HG02678 (cell line): ENCODE measurements around the gene ITGA8.
"Not testable (repeated sequence)": the region's sequence is repeated elsewhere in the genome, so short reads cannot be mapped to it uniquely, and the experiment has no call there.

Source experiments
- ATAC-seq: cut with Tn5 transposase; IDR thresholded peaks from one replicate; pipeline ENCODE4 v1.9.1; 2021; ENCODE audit warnings: mild to moderate bottlenecking, moderate library complexity; ENCODE audit not compliant: unreplicated experiment

Gene ITGA8

DNA sequence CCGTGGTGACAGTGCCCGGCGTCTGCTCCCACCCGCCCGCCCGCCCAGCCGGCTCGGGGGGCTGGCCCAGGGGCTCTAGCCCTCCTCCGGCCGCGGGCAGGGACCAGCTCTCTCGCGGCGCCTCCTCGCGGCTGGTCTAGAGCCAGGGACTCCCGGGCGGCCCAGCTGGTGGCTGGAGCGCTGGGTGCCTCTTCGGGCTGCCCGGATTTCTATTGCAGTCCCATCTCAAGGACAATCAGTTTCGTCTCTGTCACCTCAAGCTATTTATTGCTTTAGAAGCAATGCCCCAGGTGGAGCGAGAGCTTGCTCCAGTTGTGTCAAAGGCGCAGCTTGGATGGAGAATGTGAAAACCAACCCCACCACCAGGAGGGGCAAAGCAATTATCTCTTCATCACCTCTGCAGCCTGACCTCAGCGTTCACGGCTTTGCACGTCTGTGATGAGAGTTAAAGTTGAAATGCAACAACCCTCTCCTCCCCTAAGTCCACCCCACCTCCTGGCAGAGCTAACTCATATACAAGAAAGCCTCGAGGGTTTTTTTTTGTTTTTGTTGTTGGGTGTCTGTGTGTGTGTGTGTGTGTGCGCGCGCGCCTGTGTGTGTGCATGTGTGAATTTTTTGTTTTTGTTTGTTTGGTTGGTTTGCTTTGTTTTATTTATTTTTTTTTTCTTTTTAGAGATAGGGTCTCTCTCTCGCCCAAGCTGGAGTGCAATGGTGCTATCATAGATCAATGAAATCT is at the start of gene ITGA8:
Gene ITGA8, minus strand, starts transcription at position 24 of the 736 bp plus-strand sequence. CDS start 151 bp downstream, outside the sequence.
- ATAC-seq: no peak

DNA sequence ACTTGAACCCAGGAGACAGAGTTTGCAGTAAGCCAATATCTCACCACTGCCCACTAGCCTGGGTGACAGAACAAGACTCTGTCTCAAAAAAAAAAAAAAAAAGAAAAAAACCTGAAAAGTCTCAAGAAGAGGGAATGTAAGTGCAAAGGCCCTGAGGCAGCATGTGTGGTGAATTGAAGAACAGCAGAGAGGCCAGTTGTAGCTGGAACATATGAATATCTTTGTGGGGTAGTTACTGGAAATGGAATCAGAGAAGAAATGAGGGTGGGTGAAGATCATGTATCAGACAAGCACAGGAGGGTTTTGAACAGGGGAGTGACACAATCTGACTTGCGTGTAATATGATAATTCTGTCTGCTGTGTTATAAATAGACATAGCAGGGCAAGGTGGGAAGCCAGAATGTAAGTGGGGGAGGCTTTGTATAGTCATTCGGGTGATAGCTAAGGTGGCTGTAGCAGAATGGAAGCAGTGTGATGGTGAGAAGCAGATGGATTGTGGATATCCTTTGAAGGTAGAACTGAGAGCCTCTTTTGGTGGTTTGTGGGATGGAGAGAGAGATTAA is 45.3 kb upstream of the ITGA8 start:
- ATAC-seq: no peak

DNA sequence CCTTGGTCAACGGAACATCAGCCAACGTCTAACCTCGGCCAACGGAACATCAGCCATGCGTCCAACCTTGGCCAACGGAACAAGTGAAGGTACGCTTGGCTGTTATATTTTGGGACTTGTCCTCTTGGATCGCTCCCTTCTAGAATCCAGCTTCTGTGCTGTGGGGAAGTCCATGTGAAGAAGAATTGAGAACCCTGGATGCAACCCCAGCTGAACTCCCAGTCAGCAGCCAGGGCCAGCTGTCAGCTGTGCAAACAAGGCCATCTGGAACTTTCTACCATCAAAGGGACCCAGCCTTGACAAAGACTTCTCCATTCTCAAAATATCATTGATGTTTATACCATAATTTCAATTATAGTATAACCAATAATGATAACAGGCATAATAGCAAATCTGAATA is 43.3 kb upstream of the ITGA8 start:
- no peak for ATAC-seq

DNA sequence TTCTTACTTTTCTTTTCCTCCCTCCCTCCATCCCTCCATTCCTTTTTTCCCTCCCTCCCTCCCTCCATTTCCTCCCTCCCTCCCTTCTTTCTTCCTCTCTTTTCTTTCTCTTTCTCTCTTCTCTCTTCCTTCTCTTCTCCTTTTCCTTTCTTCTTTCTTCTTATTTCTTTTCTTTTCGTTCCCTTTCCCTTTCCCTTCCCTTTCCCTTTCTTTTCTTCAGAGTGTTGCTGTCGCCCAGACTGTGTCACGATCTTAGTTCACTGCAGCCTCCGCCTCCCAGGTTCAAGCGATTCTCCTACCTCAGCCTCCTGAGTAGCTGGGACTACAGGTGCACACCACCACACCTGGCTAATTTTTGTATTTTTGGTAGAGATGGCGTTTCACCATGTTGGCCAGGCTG is 42.5 kb upstream of the ITGA8 start:
- not testable (repeated sequence) for ATAC-seq

DNA sequence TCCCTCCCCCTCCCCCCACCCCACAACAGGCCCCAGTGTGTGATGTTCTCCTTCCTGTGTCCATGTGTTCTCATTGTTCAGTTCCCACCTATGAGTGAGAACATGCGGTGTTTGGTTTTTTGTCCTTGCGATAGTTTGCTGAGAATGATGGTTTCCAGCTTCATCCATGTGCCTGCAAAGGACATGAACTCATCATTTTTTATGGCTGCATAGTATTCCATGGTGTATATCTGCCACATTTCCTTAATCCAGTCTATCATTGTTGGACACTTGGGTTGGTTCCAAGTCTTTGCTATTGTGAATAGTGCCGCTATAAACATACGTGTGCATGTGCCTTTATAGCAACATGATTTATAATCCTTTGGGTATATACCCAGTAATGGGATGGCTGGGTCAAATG is 41.5 kb upstream of the ITGA8 start:
- ATAC-seq: not testable (repeated sequence)

DNA sequence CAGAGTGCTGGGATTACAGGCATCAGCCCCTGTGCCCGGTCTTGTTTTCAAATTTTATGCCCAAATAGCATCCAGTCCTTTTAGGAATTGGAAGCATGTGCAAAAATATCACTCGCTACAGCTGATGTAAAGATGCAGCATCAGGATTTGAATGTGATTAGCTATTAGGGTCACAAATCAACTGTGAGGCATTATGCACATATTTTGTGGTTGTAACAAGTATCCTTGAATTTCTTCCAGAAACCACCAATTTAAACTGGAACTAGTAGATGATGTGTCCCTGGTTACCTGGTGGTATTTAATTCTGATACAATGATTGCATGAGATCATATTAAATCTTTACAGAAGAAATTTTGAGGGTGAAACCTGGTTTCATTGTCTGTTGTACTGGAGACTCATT is 41.0 kb upstream of the ITGA8 start:
- no peak for ATAC-seq

DNA sequence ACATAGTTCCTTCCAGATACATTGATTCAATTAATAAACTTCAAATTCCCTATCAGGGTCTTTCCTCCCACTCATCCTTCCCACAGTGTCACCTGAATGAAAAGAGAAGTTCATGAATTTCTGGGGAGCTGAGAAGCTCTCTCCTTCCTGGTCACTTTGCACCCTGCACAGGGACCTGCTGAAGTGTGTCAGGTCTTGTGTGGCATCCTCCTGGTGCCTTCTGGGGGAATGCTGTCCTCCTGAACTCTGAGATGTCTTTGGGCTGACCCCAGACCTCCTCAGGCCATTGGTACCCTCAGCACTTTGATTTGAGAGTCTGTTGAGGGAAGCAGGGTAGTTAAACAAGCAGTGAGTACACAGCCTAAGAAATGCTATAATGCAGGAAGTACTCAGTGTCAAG is 39.5 kb upstream of the ITGA8 start:
- no peak for ATAC-seq

DNA sequence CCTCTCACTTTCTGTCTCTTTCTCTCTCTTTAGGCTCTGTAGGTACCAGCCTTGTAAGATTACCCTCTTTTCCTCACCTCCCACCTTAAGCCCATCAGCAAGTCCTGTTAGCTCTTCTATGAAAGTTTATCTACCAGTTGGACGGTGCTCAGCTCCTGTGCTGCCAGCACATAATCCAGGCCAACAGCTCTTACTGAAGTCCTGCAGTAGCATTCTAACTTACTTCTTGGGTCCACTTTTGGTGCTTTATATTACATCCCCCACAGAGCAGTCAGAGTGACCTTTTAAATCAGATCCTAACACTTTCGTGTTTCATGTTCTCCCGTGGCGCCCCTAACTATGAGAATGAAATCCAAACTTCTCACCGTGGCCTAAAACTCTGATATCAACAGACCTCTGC is 38.9 kb upstream of the ITGA8 start:
- no peak for ATAC-seq

DNA sequence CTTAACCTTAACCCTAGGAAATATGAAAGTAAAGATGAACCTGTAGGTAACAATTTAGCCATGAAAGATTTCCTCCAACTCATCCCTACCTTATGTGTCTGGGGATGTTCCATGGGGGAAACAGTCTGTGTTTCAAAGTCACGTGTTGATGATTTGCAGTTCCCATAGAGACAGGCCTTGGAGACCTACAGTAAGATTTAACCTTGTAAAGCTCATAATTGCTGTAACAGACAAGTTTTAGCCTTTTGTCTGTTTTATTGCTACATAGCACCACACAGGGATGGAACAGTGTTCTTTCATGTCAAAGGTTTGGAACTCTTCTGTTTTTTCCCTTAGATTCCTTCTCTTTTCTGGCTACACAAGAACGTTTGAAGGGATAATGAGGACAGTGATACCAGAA is 35.2 kb upstream of the ITGA8 start:
- no peak for ATAC-seq

DNA sequence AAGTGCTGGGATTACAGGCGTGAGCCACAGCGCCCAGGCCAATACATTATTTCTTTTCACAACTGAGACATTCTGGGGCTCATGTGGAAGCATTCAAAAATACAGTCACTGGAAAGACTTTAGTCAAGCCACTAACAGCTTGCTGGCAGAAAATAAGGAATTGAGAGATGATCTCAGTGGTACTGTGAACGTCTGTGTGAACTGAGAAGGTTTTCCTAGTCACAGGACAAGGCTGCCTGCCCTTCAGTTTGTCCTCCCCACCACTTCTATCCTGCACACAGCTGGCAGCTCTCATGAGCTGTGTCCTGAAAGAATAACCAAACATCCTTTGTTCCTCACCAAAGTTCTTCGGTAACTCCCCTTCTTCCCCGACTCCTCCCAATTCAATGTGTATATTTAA is 31.3 kb upstream of the ITGA8 start:
- ATAC-seq: no peak

DNA sequence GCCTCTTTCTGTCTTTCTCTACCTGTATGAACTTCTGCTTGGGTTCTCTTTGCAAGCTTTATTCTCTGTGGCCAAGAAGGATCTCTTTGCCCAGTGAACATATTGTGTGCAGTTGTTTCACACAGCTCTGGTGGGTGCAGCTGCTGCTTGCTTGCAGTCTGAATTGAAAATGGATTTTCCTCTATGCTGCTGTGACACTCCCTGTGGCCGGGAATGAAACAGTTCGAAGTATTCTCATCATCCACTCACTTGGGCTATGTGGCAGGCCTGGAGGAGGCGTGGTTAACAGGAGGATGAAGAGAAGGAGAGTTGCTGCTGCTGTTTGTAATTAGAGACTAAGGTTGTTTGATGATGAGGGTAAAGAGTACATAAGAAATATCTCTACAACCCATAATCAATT is 28.4 kb upstream of the ITGA8 start:
- ATAC-seq: no peak

DNA sequence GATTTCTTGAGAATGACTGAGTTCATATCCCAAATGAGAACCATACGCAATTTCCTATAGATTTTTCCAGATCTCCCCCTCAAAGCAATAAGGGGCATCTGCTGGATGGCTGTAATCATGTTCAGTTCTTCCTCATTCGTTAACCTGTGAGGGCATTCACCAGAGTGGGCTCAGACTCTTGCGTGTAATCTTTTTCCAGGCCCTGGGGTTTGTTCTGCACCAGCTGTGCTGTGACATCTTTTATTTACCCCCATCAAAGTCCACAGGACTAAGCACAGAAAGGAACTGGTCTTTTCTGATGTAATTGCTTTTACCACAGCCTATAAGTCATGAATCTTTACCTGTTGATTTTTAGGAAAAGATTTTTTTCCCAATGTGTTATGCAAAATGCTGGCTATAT is 27.9 kb upstream of the ITGA8 start:
- no peak for ATAC-seq

DNA sequence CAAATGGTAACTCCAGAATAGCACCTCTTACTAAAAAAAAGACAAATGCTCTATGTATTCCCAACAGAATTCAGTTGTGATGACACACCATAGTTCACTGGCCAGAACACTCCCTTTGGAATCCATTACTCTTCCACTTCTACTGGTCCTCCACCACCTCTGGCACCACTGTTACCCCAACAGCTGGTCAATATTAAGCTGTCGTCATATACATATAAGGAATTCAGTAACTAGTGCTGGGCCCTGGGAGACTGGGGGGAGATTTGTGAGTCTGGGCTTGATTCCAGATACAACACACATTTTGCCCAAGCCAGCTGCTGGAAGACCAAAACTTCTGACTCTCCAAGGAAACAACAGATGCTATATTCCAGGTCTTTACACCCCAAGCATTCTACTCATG is 26.0 kb upstream of the ITGA8 start:
- ATAC-seq: no peak

DNA sequence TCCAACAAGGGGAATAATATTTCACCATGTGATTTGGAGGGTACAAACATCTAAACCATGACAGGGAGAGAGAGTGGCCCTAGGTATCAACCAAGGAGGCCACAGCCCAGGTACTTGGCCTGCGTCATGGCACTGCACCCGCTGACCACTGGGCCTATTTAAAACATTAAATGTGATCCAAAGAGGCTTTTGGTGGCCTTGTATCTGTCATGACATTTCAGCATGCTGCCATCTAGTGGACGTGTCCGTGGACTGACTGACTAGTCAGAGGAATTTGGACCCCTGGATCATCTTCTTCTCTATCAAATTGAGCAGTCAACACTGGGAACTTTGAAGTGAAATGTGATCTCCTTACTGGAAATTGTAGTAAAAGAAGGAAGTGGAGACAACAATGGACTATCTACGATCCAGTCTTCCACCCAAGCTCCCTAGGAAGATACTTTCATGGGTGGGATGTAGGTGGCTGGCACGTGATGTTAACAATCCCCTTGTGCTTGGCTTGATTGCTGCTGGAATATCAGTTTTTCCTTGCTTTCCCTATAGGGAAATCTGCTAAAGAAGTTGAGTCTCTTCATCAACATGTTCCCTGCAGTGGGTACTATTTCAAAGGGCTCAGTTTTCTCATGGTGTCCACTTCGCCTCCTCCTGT is 24.6 kb upstream of the ITGA8 start:
- ATAC-seq: peak; percentile 67

DNA sequence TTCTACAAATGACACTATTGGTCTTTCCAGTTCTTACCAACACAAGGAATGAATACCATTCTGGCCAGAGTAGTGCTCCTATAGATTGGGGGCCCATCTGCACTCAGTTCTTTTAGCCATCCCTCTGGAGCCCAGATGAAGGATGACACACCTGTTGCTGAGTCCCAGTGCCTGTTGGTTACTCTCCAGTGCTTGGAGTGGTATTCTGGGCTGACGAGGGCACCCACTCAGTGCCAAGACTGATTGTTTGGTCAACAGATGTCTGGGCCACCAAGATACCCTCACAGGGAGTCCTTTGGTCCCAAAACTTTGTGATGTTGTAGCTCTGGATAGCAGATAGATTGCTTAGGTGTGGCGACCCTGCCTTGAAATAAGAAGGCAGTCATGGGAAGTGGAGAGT is 23.7 kb upstream of the ITGA8 start:
- ATAC-seq: no peak

DNA sequence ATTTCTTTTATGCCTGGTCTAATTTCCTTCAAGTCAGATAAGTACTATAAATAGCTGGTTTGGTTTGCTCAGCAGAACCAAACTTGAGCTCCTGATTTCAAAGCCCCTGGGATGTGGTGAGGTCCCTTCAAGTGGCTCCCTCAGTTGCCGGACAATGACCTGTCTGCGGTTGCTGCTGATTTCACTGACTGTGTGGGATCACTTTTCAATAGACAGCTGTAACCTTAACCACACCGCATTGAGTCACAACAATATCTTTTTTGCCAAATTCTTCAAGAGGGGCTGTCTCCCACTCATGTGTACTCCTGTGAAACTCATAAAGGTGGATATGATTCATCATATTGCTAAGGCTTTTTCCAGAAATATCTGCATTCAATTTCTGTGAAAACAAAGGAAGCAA is 23.1 kb upstream of the ITGA8 start:
- no peak for ATAC-seq

DNA sequence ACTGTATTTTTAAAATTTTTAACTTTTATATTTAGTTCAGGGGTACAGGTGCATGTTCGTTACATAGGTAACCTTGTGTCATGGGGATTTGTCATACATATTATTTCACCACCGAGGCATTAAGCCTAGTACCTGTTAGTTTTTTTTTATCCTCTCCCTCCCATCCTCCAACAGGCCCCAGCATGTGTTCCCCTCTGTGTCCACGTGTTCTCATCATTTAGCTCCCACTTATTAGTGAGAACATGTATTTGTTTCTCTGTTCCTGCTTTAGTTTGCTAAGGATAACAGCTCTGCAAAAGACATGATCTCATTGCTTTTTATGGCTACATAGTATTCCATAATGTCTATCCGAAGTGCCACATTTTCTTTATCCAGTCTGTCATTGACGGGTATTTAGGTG is 22.4 kb upstream of the ITGA8 start:
- no peak for ATAC-seq

DNA sequence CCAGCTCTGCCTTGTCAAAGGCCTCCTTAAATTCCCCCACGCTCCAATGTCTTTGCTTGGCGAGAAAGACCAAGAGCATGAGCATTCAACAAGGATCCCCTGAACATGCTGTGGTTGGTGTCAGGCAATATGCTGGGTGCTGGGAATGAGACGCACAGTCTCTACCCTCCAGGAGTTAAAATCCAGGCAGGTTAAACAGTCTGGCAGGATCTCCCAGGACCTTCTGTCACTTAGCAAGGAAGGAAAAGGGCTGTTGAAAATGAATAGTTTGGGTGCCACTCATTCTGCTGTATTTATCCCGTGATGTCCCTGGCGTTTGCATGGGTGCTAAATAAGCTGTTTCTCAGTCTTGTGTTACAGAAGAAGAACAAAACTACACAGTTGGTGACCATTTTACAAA is 21.9 kb upstream of the ITGA8 start:
- no peak for ATAC-seq

DNA sequence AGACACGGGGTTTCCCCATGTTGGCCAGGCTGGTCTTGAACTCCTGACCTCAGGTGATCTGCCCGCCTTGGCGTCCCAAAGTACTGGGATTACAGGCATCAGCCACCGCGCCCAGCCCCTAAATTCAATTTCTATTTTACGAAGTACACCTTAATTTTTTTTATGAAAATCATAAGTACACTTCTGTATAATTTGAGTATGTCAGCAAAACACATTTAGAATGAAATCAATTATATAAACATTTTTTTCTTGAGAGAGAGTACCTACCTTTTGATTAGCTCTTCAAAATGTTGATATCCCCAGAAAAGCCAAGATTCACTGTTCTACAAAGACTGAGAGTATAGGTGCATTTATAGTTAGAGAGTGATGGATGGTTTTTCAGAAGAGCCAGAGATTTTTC is 20.5 kb upstream of the ITGA8 start:
- ATAC-seq: no peak

DNA sequence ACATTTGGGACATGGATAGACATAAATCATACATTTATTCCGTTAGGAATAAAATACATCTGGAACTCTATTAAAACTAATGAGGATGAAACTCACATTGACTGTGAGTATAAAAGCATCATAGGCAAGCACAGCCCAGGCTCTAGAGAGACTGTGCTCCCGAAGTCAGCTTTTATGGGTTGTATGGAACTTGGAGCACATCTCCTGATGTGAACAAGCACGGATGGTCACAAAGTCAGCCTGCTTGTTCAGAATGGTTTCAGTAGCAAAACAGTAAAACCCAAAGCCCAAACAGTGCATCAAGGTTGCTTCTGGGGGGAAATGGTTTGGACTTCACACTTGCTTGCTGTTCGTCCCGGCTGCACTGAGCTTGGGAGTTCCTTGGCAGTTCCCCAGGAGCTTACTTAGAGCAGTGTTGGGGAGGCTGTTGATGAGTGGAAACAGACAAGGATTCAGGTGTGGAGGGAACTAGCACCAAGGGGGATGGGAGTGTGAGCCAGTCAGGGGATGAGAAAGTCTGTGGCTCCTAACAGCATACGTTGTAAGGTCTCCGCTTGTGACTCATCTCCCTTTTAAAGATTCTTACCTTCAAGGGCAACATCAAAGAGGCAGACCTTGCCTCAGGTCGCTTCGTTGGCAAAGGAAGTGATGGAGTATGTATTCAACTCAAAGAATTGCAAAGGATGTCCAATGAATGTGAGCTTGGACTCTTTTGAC is 19.7 kb upstream of the ITGA8 start:
- ATAC-seq: no peak

DNA sequence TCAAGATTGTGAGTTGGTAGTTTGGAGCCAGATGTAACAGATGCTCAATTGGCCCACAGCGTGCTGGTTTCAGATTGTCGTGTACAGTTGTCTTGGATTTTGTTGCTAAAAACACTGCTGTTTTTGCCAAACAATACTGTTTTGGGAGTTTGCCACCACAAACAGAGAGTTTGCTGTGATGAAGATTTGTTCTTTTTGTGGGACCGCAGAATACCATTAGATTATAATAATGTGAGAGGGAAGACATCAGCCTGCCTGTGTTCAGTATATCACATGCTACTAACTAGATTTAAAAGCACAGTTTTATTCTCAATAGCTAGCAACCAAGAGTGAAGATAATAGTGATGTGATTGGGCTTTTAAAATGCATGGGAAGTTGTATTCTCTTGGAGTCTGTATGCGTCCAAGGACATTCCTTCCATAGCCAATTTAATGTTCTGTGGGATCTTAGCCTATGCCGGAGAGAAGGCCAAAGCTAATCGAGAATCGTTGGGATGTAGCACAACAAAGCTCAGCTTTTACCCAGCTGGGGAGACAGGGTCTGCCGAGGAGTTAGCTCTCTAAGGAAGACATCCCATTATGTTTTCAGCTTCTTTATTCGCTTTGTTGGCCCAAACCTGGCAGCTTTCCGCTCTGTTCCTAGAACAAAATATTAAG is 18.7 kb upstream of the ITGA8 start:
- ATAC-seq: no peak
